Measurements from ENCODE around the gene PSD2. TPM values are rescaled to one million over a fixed set of nuclear protein-coding genes. Genes with fewer than 3 reads are reported as not detected.

PSD2 gene
- total and polyA plus RNA-seq, 10 of the 15 experiments (the other 5 are each of a cell fraction or from before 2014, with no cell fraction given), result 0.02 to 0.14 (median 0.03) TPM; not detected in 5

- no peak overlapping the region for H2AFZ ChIP-seq (ENCODE audit: control insufficient read depth, low read depth, low read length)
- FAIRE-seq, result no peak
- H3K27ac ChIP-seq (ENCODE audit: control insufficient read depth, insufficient read depth), result no peak overlapping the region
- intact Hi-C loops (cut with micrococcal nuclease; ENCODE audit: unreplicated experiment) (loop anchor here (2.0 kb wide), 1 partner anchor 73 kb away; no protein-coding TSS in a partner anchor), in situ Hi-C loops (cut with MboI) (loop anchor here (5.0 kb wide), 1 partner anchor 132 kb away; no protein-coding TSS in a partner anchor)
- H3K9ac ChIP-seq (ENCODE audit: control insufficient read depth, insufficient read depth, low read length), result no peak overlapping the region
- H3K4me3 ChIP-seq, result no peak overlapping the region
- no peak for ATAC-seq
- BruUV-seq (replicated peaks), result no TSS peak
- H4K20me1 ChIP-seq (ENCODE audit: control insufficient read depth, insufficient read depth), result no peaks in the 10 kb centered on the region; the same call in 1 of the 2 replicates
- no peaks in the 10 kb centered on the region for H3K79me2 ChIP-seq (ENCODE audit: control insufficient read depth, insufficient read depth, low read length)
- WGBS (ENCODE audit: insufficient coverage, insufficient replicate concordance, low lambda C conversion rate, missing lambda C conversion rate), result 5% methylated on average over 43 of the region's 45 CpGs
- SMC1A ChIA-PET (ENCODE audit: uncharacterized antibody, unreplicated experiment), result interaction anchor here (0.8 to 8.7 kb wide), 8 partner anchors 8 to 132 kb away, joined by 3 to 166 read pairs (median 4); no protein-coding TSS in a partner anchor
- RAD21 ChIA-PET (ENCODE audit: unreplicated experiment), result interaction anchor here (0.9 to 3.4 kb wide), 10 partner anchors 15 to 130 kb away, joined by 3 to 30 read pairs (median 6); no protein-coding TSS in a partner anchor
- 0 out of 2 replicates have a peak overlapping the region, but pooled peaks have one; percentile 3 for H3K4me2 ChIP-seq (ENCODE audit: control insufficient read depth, insufficient read depth)
- no peaks in the 10 kb centered on the region for H3K9me3 ChIP-seq (replicated peaks; ENCODE audit: control insufficient read depth, insufficient read depth, low read length)
- H3K27me3 ChIP-seq (replicated peaks in 1 of 2; ENCODE audit: control insufficient read depth in 2 of 2, insufficient read depth in 2 of 2, low read length in 1 of 2), result peaks cover 11 to 14% of the 10 kb centered on the region in 2 experiments
- POLR2A ChIA-PET, result no interaction called here
- CTCF ChIA-PET, result interaction anchor here (0.9 to 10.1 kb wide), 12 partner anchors 12 to 347 kb away, joined by 3 to 291 read pairs (median 4); no protein-coding TSS in a partner anchor
- no peak for DNase-seq (ENCODE audit: low read depth, low spot score)
- H3K4me1 ChIP-seq (ENCODE audit: control insufficient read depth, insufficient read depth, low read length), result no peaks in the 10 kb centered on the region
- no peaks in the 10 kb centered on the region for H3K36me3 ChIP-seq (ENCODE audit: control insufficient read depth in 2 of 2, insufficient read depth in 2 of 2, low read length in 1 of 2)
- TF ChIP-seq STAT1 (conservative IDR thresholded peaks at IDR 0.05) (no peak), ZZZ3 (IDR thresholded peaks at IDR 0.05; ENCODE audit: control insufficient read depth, insufficient read length, low read depth) (no peak), ELK1 (IDR thresholded peaks at IDR 0.05; ENCODE audit: low read depth, low read length) (no peak), ZBTB33 (IDR thresholded peaks at IDR 0.05) (no peak), BMI1 (IDR thresholded peaks at IDR 0.05; ENCODE audit: borderline replicate concordance) (peak; percentile 79), RUNX3 (IDR thresholded peaks at IDR 0.05; ENCODE audit: low read length) (no peak), STAT3 (IDR thresholded peaks at IDR 0.05; ENCODE audit: low read depth, low read length) (no peak), ZBTB4 (CRISPR knock-in tag; IDR thresholded peaks at IDR 0.05) (no peak), MLLT1 (IDR thresholded peaks at IDR 0.05) (no peak), IRF3 (IDR thresholded peaks at IDR 0.05) (no peak), GATAD2B (conservative IDR thresholded peaks at IDR 0.05; ENCODE audit: low read depth) (0 out of 2 replicates have a peak, but pooled peaks have one; percentile 34), JUNB (IDR thresholded peaks at IDR 0.05) (no peak), GABPA (IDR thresholded peaks at IDR 0.05; ENCODE audit: low read depth) (no peak)
Observed at GRCh38 chr5:139763930-139764791, 31.4 kb upstream of the PSD2 start.

Measured in GM12878 (cell line).